HT-29 (cell line): ENCODE data around the gene CIAO1. TPM values are rescaled to one million over a fixed set of nuclear protein-coding genes. Genes with fewer than 3 reads are reported as not detected.
"Not testable (repeated sequence)": the region's sequence is repeated elsewhere in the genome, so short reads cannot be mapped to it uniquely, and the experiment has no call there.

Source experiments
- DNase-seq: peaks from one replicate; pipeline ENCODE4 v3.0.0-alpha.2; 2015; ENCODE audit warnings: low spot score
- total RNA-seq: library from RNA; depleted of rRNA; stranded (reverse); fragments of >200 nt; shearing (Covaris generic); gene quantifications from 2 replicates; pipeline ENCODE4 v1.2.3, GENCODE V29; 2014; rRNA removed

CIAO1 gene
- total RNA-seq, result 169 and 197 TPM in 2 replicates

DNA sequence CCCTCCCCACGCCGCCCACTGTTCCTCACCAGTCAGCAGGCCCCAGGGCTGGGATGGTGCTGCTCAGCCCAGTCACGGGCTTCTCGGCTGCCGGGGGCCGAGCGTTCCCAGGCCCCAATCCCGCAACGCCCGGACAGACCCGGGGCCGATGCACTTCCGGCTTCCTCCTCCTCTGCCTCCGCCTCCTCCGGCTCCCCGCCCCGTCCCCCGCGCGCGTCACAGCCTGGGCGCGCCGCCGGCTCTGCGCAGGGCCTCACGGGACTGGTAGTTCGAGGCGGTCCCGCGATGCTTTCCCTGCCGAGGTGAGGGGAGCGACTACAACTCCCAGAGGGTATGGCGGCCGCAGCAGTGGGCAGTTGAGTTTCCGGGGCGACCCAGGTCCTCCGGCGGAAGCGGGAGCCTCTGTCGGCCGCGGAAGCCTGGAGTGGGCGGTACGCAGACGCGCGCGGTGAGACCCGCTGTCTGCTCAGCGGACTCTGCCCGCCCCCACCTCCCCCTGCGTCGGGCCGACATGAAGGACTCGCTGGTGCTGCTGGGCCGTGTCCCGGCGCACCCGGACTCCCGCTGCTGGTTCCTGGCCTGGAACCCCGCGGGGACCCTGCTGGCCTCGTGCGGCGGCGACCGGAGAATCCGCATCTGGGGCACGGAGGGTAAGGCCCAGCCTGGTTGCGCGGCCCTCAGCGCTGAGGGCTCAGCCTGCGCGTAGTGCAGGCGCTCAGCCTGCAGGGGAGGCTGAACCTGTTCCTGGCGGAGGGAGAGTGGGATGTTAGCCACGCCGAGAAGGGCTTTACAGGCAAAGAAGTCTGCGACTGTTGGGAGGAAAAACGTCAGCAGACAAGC lies at the start of gene CIAO1, which contains the start of gene TMEM127:
TSS of gene CIAO1 (plus strand) at position 386 of the 840 bp plus-strand sequence. CDS start at position 512, 126 bp downstream.
TSS of gene TMEM127 (minus strand) at position 158 of the 840 bp plus-strand sequence. CDS start 616 bp downstream, outside the sequence.
- DNase-seq, result peak; percentile 98

DNA sequence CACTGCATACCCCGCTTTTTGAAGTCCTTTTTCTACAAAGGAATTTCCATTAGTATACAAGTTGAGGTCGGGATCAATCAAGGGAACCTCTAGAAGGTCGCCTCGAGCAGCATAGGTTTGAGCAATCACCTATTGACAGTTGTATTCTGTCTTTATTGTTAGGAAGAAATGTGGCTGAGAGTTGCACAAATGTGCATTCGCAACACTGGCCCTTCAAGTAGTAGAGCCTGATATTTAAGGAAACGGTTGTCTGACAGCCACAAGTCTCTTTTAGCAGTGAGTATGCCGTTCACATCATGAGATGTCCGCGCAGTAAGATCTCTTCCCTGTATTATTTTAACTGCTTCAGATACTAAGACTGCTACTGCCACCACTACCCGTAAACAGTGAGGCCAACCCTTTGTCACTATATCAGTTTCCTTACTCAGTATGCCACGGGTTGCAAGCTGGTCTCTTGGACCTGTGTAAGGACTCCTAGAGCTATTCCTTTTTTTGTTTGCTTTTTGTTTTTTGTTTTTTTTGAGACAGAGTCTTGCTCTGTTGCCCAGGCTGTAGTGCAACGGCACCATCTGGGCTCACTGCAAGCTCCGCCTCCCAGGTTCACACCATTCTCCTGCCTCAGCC lies 47.4 kb upstream of the CIAO1 start:
- no peak for DNase-seq

DNA sequence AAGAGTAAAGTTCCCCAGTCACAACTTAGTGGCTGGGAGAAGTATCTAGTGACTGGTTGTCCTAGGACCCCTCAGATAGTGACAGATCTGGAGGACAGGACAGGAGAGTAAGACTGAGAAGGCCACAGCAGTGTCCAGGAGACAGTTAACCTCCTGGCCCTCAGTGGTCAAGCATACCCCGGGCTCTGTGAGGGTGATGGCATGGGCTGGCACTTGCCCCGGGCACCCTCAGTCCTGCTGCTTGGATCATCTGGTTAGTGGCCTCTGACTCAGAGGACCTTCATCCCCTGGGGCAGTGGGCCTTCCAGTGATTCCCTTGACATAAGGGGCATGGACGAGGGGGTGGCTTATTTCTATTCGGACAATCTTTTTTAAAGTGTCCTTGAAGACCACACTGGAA lies 46.1 kb upstream of the CIAO1 start:
- not testable (repeated sequence) for DNase-seq

DNA sequence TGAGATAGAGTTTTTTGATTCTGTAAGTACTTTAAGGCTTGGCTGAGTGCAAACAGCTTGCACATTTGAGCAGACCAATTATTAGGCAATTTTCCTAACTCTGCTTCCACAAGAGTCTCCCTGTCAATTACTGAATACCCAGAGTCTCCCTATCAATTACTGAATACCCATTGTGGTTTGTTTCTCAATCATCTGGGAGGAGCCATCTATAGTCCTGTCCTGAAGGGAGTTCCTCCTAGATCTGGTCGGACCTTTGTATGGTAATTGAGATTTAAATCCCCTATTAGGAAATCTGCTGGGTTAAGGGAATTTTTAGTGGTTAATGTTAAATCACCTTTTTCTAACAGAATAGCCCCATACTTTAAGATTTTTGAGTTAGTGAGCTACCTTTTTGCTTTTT lies 44.9 kb upstream of the CIAO1 start:
- DNase-seq, result not testable (repeated sequence)

DNA sequence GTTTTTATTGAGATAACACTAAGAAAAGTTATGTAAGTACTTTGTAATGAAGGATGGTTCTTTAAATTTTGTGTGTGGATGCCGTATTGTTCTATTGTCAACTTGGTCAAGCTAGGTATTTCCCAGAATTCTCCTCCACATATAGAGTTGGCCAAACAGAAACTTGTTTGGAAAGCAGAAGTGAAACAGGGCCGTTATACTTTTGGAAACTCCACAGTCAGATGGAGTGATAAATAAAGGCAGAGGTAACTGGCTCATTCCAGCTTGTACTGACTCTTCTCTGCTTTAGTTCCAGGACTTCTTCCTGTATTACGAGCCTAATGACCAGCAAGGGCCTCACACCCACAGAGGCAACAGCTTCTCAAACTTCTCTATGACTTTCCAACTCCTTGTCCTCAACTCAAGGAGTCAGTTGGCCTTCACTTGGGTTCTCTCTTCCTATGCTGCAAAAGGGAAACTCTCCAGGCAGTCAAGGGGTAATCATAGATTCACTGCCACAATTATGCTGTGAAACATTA lies 41.0 kb upstream of the CIAO1 start:
- no peak for DNase-seq

DNA sequence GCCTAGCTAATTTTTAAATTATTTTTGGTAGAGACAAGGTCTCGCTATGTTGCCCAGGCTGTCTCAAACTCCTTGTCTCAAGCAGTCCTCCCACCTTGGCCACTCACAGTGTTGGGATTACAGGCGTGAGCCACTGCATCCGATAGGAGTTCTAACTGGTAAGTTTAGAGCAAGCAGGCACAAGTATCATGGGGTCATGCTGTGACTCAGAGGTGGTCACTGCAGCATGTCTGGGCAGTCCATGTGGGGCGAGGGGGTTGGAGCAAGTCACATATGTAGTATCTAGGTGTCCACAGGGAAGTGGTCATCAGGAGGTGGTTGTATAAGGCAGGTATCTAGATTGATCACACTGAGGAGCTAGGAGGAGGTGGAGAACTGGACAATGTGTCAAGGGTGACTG lies 34.7 kb upstream of the CIAO1 start:
- DNase-seq, result no peak

DNA sequence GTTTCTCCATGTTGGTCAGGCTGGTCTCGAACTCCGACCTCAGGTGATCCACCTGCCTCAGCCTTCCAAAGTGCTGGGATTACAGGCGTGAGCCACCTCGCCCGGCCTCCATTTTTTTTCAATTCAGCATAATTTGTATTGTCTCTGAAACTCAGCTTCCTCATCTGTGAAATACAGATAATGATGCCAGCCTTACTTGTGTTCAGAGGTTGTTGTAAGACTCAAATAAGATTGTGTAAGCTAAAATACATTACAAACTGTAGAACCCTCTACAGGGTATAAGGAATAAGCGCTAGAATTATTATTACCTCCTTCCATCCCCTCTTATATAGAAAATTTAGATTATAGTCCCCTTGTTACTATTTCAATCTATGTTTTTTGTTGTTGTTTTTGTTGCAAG lies 32.6 kb upstream of the CIAO1 start:
- no peak for DNase-seq

DNA sequence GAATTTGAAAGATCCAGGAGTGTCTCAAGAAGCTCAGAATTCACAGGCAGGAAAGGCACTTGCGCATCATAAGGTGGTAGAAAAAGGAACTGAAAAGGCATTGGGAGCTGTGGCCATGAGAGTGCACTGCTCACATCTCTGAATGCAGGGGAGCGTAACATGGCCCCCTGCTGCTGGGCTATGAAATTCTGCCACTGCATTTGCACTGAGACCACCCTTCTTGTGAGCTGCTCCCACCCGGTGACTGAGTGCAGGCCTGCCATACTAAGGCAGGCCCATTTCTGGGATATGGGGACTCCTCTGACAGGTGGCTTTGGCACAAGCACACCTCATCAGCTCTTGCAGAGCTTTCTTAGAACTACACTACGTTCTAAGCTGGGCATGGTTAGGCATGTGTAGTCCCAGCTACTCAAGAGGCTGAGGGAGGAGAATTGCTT lies 32.1 kb upstream of the CIAO1 start:
- DNase-seq, result no peak

DNA sequence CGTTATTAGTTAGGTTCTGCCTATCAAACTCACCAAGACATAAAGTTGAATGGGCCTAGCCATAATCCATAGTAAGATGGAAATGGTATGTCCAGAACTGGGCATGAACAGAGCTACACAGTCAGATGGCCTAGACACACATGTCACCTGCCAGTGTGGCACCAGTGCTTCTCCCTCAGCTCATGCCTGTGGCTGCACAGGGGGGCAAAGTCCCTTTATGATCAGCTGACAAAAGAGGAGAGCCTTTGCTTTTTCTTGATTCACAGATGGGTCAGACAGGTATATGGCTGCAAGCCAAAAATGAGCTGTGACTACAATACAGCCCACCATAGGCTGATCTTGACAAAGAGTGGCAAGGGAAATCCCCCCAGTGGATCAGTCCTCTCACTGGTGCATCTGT lies 29.1 kb upstream of the CIAO1 start:
- DNase-seq, result no peak

DNA sequence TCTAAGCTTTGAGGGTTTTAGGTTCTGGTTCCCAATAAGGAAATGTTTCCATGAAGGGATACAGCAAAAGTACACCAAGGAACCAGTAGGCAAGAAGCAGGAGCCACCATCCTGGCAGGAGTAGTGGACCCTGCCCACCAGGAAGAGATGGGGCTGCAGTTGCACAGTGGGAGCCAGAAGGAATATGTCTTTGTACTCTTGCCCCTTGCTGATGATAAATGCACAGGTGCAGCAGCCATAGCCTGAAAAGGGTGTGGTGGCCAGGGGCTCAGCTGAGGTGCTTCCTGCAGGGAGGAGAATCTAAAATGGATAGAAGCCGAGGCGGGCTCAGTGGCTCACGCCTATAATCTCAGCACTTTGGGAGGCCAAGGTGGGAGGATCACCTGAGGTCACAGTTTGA lies 27.8 kb upstream of the CIAO1 start:
- no peak for DNase-seq

DNA sequence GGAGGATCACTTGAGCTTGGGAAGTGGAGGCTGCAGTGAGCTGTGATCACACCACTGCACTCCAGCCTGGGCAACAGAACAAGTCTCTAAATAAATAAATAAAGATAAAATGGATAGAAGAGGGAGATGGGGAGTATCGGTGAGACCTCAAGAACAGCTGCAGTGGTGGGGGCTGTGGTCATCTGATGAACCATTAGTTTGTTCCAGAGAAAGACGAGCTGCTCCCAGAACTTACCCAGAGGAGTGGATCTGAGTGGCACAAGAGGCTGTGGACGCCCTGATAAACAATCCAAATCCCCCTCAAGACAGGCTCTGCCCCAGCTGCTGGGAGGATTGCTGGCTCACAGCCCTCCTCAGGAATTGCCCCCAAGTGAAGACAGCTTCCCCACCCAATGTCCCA lies 26.9 kb upstream of the CIAO1 start:
- DNase-seq, result no peak

DNA sequence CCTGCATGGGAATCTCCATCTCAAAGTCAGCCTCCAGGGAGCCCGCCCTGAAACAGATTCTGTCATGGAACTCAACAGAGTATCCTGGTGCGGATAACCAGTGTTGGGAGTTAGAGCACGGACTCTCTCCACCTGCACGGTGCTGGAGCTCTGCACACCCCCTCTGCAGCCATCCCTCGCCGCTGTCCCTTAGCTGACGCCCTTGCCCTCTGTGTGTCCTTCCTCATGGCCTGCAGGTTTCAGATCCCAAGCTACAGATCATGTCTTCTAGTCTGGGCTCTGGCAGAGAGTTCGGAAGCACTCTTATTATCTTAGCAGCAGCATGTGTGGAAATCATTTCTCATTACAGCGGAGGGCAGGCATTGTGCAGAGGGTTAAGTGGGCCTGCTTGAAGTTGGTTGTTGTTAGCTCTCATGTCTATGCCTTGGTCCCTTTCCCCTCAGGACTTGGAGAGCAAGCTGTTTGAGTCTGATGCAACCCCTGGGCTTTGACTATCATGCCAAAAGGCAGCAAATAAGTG lies 26.2 kb upstream of the CIAO1 start:
- DNase-seq, result no peak

DNA sequence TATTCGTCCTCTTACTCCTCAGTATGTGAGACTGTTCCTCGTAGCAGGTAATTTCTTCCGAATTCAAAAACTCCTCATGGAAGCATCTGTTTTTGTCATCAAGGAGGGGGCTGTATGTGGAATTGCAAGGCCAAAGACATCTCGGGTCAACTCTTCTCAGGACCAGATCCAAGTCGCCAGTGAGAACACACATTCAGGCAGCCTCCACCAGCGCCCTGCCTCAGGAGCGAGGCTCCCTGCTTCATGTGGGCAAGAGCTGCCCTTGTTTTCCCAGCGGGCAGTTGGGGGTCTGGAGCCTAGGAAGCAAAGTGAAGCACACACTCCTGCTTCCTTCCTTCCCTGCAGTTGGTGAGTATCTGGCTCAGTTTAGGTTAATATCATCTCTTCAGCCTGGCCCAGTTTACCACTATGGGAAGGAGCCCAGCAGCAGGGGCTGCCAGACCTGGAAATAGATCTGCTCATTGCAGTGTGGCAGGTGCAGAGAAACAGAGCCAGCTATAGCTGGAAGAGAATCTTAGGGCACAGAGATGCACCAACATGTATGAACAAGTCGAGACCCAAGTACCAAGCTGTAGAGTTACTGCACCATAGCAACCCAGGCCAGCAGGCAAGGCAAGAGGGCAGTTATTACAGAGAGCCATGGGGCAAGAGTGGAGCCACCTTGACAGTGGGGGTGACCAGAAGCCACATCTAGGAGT lies 25.5 kb upstream of the CIAO1 start:
- DNase-seq, result no peak

DNA sequence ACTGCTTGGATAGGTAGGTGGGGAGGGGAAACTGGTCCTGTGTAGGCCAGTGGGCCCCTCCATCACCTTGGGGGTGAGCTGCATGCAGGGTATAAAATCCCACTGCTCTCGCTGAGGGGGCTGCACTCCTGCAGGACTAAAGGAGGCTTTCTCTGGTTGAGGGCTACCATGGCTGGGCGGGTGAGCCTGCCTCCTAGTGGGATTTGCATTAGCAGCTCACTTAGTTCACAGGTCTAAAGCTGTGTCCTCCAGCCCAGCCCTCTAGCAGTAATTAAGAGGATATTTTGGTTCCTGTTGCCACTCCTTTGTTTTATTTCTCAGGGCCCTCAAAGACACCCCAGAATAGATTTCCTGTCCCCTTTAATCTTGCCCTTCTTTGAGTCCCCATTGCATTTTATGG lies 24.8 kb upstream of the CIAO1 start:
- no peak for DNase-seq

DNA sequence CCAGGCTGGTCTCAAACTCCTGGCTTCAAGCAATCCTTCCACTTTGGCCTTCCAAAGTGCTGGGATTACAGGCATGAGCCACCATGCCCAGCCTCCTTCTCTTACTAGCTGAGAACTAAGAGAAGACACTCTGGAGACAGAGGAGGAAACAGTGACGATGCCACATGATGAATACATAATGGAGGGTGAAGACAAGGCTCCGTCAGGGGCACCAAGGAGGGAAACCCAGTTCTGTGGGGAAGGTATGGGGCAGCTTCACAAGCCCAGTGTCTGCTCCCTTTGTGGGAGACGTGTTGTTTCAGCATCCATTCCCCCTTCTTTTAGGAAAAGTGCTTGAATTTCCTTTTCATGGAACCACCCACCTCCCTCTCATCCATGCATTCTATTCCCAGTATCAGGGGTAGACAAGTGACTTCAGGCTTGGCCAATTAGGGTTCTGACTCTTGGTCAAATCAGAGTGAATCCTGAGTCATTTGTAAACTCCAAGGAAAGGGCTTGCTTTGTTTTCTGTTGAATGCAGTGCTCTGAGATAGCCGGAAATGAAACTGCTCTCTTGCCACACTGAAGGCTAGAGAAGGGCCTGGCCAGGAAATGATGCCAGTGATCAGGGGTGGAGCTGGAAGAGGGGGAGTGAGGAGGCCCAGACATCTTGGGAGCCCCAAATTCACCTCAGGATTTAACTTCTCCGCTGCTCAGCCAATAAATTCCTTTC lies 24.0 kb upstream of the CIAO1 start:
- DNase-seq, result peak; percentile 8

DNA sequence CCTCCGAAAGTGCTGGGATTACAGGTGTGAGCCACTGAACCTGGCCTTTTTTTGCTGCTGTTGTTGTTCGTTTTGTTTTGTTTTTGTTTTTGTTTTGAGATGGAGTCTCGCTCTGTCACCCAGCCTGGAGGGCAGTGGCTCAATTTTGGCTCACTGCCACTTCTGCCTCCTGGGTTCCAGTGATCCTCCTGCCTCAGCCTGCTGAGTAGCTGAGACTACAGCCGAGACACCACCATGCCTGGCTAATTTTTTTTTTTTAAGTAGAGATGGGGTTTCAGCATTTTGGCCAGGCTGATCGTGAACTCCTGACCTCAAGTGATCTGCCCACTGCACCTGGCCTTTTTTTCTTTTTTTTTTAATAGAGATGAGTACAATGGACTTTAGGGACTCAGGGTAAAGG lies 22.2 kb upstream of the CIAO1 start:
- DNase-seq, result no peak

DNA sequence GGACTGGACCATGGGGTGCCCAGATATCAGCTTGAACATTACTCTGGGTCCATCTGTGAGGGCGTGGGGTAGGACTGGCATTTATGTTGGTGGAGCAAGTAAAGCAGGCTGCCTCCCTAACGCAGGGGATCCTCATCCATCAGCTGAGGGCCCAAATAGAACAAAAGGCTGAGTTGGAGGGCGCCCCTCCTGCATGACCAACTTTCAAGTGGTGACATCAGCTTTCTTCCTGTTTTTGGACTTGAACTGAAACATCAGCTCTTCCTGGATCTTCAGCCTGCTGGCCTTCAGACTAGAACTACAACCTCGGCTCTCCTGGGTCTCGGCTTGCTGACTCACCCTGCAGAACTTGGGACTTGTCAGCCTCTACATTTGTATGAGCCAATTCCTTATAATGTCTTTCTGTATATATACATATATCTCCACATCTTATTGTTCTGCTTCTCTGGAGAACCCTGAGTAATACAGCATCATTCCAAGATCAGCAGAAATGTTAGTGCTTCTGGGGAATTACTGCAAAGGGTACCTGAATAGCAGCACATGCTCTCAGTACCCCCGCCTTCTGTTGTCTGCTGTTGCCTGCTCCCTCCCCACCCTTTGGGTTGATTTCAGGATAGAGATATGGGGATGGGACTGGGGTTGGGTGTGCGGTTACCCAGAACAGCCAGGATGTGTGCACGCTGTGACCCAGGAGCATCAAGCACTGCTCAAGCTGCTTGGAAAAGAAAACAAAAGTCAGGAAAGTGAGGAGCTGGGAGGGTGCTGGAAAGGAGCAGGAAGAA lies 20.2 kb upstream of the CIAO1 start:
- DNase-seq, result no peak

DNA sequence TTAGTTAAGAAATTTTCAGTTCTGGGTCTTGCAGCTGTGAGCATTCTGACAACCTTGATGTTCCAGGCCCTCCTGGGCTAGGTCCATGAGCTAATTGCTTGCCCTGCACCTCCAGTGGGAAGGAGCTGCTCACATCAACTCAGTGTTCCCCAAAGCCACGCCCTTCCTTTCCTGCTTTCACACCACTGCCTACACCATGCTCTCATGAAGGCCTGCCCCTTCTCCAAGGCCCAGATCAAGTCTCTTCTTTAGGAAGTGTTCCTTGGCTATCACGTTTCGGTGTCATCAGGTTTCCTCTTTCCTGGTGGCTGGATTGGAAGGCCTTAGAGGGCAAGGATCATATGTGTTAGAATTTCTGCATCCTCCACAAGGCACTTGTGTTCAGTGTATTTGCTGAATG lies 19.0 kb upstream of the CIAO1 start:
- no peak for DNase-seq

DNA sequence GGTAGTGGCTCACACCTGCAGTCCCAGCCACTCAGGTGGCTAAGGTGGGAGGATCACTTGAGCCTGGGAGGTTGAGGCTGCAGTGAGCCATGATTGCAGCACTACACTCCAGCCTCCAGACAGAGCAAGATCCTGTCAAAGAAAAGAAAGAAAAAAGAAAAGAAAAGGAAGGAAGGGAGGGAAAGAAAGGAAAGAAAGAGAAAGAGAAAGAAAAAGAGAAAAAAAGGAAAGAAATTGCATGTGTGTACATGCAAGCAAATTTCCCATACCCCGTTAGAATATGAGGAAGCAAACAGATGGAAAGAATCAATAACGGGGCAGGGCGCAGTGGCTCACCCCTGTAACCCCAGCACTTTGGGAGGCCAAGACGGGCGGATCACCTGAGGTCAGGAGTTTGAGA lies 18.1 kb upstream of the CIAO1 start:
- DNase-seq, result no peak

DNA sequence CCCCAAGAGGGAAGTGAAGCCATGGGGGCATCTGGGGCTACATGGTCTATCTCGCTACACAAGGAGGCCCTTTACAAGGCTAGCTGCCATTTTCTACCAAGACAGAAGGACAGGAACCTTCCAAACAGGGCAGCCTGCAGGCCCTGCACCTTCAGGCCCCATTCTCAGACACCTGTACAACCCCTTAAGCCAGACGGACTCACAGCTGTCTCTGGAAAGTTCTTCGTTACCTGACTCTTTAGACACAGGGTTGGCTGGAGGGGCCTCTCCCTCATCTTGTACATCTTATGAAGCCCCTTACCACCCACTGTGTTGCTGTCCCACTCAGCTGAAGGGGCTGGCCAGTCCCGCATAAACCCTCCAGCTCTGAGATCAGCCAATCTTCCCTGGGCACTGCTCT lies 17.4 kb upstream of the CIAO1 start:
- no peak for DNase-seq
